Measurements from ENCODE around the gene KCNMB3.

The KCNMB3 gene

DNA sequence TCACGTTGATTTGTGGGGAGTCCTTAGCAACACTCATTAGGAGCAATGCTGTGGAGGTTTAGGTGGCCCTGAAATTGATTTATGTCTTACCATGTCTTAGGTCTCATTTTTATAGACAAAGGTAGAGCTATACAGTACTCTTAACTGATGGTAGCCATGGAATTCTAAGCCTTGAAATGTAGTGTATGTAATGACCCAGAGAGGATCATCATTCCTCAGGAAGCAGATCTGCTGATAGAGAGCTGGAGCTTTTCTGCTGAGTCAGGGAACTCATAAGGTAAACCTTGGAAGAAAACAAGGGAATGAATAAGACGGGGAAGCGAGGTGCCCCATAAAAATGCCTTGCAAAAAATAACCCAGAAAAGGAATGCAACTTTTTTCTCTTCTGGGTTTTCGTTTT is 37.9 kb upstream of the KCNMB3 start:
- TF ChIP-seq, protein P1, sequence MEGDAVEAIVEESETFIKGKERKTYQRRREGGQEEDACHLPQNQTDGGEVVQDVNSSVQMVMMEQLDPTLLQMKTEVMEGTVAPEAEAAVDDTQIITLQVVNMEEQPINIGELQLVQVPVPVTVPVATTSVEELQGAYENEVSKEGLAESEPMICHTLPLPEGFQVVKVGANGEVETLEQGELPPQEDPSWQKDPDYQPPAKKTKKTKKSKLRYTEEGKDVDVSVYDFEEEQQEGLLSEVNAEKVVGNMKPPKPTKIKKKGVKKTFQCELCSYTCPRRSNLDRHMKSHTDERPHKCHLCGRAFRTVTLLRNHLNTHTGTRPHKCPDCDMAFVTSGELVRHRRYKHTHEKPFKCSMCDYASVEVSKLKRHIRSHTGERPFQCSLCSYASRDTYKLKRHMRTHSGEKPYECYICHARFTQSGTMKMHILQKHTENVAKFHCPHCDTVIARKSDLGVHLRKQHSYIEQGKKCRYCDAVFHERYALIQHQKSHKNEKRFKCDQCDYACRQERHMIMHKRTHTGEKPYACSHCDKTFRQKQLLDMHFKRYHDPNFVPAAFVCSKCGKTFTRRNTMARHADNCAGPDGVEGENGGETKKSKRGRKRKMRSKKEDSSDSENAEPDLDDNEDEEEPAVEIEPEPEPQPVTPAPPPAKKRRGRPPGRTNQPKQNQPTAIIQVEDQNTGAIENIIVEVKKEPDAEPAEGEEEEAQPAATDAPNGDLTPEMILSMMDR (IDR thresholded peaks at IDR 0.05; ENCODE audit: insufficient read depth, low read depth, low read length, missing control alignments): no peak
- H3K4me3 ChIP-seq (ENCODE audit: low read length): no peak overlapping the region
- no peak for DNase-seq (ENCODE audit: low read depth)

DNA sequence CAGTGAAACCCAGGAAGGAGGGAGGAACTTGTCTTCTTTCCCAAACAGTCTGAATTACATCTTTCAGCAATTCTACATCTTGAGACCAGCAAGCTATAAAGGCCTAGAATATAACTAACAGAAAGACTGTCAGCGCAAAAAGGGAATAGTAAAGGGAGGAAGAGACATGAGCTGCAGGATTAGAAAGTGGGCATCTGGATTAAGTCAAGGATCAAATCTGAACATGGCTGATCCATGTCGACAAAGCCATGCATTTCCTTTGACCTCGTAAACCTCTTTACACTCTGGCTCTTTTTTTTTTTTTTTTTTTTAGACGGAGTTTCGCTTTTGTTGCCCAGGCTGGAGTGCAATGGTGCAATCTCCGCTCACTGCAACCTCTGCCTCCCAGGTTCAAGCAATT is 35.4 kb upstream of the KCNMB3 start:
- H3K4me3 ChIP-seq (ENCODE audit: low read length): no peak overlapping the region
- DNase-seq (ENCODE audit: low read depth): no peak
- TF ChIP-seq, protein P1 (IDR thresholded peaks at IDR 0.05; ENCODE audit: insufficient read depth, low read depth, low read length, missing control alignments): no peak

DNA sequence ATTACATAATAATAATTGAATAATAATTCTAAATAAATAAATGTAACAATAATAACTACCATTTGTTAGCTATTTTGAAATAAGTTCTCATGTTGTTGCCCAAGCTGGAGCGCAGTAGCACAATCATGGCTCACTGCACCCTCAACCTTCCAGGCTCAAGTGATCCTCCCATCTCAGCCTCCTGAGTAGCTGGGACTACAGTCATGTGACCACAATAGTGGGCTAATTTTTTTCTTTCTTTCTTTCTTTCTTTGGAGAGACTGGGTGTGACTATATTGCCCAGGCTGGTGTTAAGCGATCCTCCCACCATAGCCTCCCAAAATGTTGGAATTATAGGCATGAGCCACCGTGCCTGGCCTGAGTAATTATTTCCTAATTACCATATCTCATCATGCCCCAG is 30.9 kb upstream of the KCNMB3 start:
- H3K4me3 ChIP-seq (ENCODE audit: low read length): no peak overlapping the region
- DNase-seq (ENCODE audit: low read depth): no peak
- TF ChIP-seq, protein P1 (IDR thresholded peaks at IDR 0.05; ENCODE audit: insufficient read depth, low read depth, low read length, missing control alignments): no peak

DNA sequence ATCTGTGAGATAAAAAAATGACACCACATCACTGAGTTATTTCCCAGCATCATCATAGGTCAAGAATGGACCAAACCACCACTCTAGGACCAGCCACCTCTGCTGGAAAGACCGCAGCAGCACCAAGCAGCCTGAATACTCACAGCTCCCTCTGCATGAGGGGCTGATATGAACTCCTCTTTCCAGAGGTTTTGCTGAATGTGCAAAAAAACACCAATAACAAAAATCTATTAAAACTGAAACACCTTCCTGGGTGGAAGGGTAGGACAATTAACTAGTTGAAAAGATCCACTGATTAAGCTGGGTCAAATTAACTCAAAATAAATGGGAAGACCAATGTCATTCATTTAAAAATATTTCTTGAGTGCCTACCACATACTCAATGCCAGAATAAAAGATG is 28.9 kb upstream of the KCNMB3 start:
- TF ChIP-seq, protein P1 (IDR thresholded peaks at IDR 0.05; ENCODE audit: insufficient read depth, low read depth, low read length, missing control alignments): no peak
- DNase-seq (ENCODE audit: low read depth): no peak
- H3K4me3 ChIP-seq (ENCODE audit: low read length): no peak overlapping the region

DNA sequence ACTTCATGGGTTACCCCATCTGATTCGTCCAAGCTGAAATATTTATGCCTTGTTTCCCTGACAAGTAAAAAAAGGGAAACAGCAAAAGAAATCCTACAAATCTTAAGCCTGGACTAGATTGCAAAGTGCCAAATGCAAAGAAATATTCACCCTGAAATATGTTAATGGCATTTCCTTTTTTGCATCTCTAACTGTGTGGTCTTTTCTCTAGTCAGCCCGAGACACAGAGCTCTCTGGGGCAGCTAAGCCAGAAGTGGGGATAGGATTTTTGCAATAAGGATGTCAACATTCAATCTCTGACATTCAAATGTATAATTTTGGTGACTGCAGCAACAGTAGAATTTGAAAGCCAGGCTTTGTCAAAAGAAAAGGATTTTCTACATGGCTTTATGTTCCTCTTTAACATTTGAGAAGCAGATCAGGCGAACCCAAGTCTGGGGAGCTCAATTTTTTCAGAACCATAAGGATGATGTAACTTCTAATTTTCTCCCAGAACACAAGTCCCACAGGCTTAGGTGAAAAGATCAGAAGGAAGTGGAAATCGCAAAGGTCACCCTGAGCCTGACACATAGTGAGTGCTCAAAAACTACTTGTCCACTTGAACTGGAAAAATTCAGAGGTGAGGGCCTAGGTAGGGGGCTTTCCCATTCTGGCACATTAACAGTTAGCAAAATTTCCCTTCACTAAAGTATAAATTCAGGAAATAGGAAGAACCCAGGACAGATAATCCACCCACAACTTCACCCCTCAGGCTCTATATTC is 28.2 kb upstream of the KCNMB3 start:
- H3K4me3 ChIP-seq (ENCODE audit: low read length): no peak overlapping the region
- TF ChIP-seq, protein P1 (IDR thresholded peaks at IDR 0.05; ENCODE audit: insufficient read depth, low read depth, low read length, missing control alignments): no peak
- DNase-seq (ENCODE audit: low read depth): no peak

DNA sequence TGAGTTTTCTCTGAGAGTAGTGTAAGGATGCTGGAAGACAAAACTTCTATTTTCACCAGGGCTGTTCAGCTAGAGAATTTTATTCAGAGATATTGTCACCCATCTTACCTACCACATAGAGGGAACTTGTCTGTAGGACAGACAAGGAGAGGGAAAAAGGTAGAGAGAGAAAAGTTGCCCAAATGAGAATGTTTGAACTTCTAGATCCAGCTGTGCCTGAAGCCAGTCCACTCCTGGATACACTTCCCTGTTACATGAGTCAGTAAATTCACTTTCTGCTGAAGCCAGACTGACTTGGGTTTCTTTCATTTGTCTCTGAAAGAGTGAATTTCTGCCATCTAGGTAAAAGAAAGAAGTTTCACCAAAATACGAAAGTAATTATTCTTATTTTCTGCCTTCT is 27.2 kb upstream of the KCNMB3 start:
- TF ChIP-seq, protein P1 (IDR thresholded peaks at IDR 0.05; ENCODE audit: insufficient read depth, low read depth, low read length, missing control alignments): no peak

DNA sequence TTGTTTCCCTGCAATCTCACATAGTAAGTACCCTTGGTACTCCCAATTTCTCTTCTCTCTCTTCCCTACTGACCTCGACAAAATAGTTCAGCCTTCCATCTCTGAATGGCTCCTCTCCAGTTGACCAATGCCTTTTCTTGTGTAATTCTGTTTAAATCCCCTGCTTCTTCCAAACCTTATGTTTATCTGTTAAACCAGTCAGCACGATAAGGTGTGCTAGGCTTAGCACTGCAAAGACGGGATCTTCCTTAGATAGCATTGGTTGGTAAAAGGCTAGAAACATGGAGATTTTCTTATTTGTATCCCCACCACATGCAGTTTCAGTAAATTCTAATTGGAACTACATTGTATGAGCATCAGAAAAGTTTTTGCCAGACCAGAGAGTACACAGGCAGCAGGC is 25.8 kb upstream of the KCNMB3 start:
- no peak for DNase-seq (ENCODE audit: low read depth)
- H3K4me3 ChIP-seq (ENCODE audit: low read length): no peak overlapping the region
- TF ChIP-seq, protein P1 (IDR thresholded peaks at IDR 0.05; ENCODE audit: insufficient read depth, low read depth, low read length, missing control alignments): no peak

More for the DNA sequence above, 27.2 kb upstream of the KCNMB3 start:
- no peak for DNase-seq (ENCODE audit: low read depth)
- no peak overlapping the region for H3K4me3 ChIP-seq (ENCODE audit: low read length)

Data from epithelial cell of esophagus (primary cell).